GM19328 (cell line): ENCODE data around the gene C6orf136.
"Not testable (repeated sequence)": the region's sequence is repeated elsewhere in the genome, so short reads cannot be mapped to it uniquely, and the experiment has no call there.

Source experiments
- ATAC-seq: cut with Tn5 transposase; IDR thresholded peaks from one replicate; pipeline ENCODE4 v1.9.1; 2021; ENCODE audit warnings: mild to moderate bottlenecking, moderate library complexity; ENCODE audit not compliant: unreplicated experiment

The C6orf136 gene

GRCh38 chr6:30655743-30656094, 8.8 kb downstream of the C6orf136 start:
- no peak for ATAC-seq

- no peak for ATAC-seq
These were observed 9.6 kb downstream of the C6orf136 start for GRCh38 chr6:30656513-30656912.

GRCh38 chr6:30657454-30657853, 10.5 kb downstream of the C6orf136 start:
- no peak for ATAC-seq

GRCh38 chr6:30657922-30658321, 11.0 kb downstream of the C6orf136 start:
- ATAC-seq = not testable (repeated sequence)

GRCh38 chr6:30664994-30665767, 18.2 kb downstream of the C6orf136 start:
- no peak for ATAC-seq

- ATAC-seq = not testable (repeated sequence)
These were observed 19.4 kb downstream of the C6orf136 start for GRCh38 chr6:30666300-30666699.

- ATAC-seq = no peak
These were observed 24.0 kb downstream of the C6orf136 start for GRCh38 chr6:30670760-30671527.

GRCh38 chr6:30672445-30673253, 25.7 kb downstream of the C6orf136 start, which contains the start of gene DHX16:
Gene DHX16 (minus strand): TSS chr6:30673006. CDS start chr6:30672841, 165 bp downstream.
- peak; percentile 56 for ATAC-seq

GRCh38 chr6:30676660-30677285, 29.8 kb downstream of the C6orf136 start:
- ATAC-seq = no peak

GRCh38 chr6:30678964-30679726, 32.2 kb downstream of the C6orf136 start:
- ATAC-seq = no peak

GRCh38 chr6:30679765-30680535, 33.0 kb downstream of the C6orf136 start:
- no peak for ATAC-seq

GRCh38 chr6:30681766-30682142, 34.8 kb downstream of the C6orf136 start:
- no peak for ATAC-seq

- ATAC-seq = peak; percentile 41
These were observed 35.5 kb downstream of the C6orf136 start for GRCh38 chr6:30682143-30683117.

- ATAC-seq = no peak
These were observed 36.4 kb downstream of the C6orf136 start for GRCh38 chr6:30683183-30683979.

GRCh38 chr6:30683980-30684338, 37.0 kb downstream of the C6orf136 start:
- ATAC-seq = no peak

GRCh38 chr6:30684386-30685156, 37.6 kb downstream of the C6orf136 start:
- ATAC-seq = no peak
